B cell (primary cell): ENCODE results near the gene DKKL1. TPM values are rescaled to one million over a fixed set of nuclear protein-coding genes. Genes with fewer than 3 reads are reported as not detected.
A peak's percentile ranks its signal among the peaks of the same experiment; 100 is the strongest.

Experiments
- ATAC-seq: fragments of 200-7000 bp; cut with Tn5 transposase; one replicate; pipeline ENCODE4 v1.10.0; 2021; ENCODE audit warnings: low read depth, mild to moderate bottlenecking, moderate number of reproducible peaks, moderate library complexity
- CTCF ChIA-PET: fragments of 350-600 bp; sonication (Branson Sonifier 250); formaldehyde crosslinking; loops from one replicate; lab custom pipeline; 2021; ENCODE audit warnings: antibody characterized with exemption, inconsistent platforms; lab: Charles Lee
- POLR2A ChIA-PET: fragments of 350-600 bp; sonication (Branson Sonifier 250); formaldehyde crosslinking; loops from one replicate; lab custom pipeline; 2021; ENCODE audit warnings: antibody characterized with exemption; lab: Charles Lee
- DNase-seq: peaks from one replicate; pipeline ENCODE4 v3.0.0; 2013
- H2AFZ ChIP-seq: 2 replicates; pipeline ENCODE4 v1.6.1; 2012; ENCODE audit warnings: mild to moderate bottlenecking, low read depth, low read length; ENCODE audit not compliant: insufficient read depth, poor library complexity, severe bottlenecking
- H3K27ac ChIP-seq, 2 donors: 1 replicate in 1 of 2; 2 replicates in 1 of 2; pipeline ENCODE4 v1.5.1; 2012 to 2013; ENCODE audit warnings: low read length in 2 of 2, mild to moderate bottlenecking in 2 of 2, moderate library complexity in 1 of 2
- H3K27me3 ChIP-seq, 4 experiments: fragments of 200-600 bp in 1 of 4; sonication (generic) in 1 of 4; replicated peaks in 1 of 4; 1 replicate in 2 of 4; 2 replicates in 2 of 4; pipeline versions ENCODE4 v1.6.1 to v1.7.0; 2013 to 2016; ENCODE audit warnings: low read length in 3 of 4, mild to moderate bottlenecking in 2 of 4, mixed read lengths in 1 of 4, moderate library complexity in 1 of 4; ENCODE audit not compliant: insufficient read depth in 4 of 4, control insufficient read depth in 3 of 4; ENCODE audit errors: control extremely low read depth in 1 of 4
- H3K36me3 ChIP-seq, 2 experiments: replicated peaks in 1 of 2; 1 replicate in 1 of 2; 2 replicates in 1 of 2; pipeline versions ENCODE4 v1.6.1 to v1.7.1; 2013; ENCODE audit warnings: low read length in 1 of 2; ENCODE audit not compliant: insufficient read depth in 2 of 2, control insufficient read depth in 1 of 2; ENCODE audit errors: control extremely low read depth in 1 of 2, extremely low read depth in 1 of 2
- H3K4me1 ChIP-seq, 2 donors: fragments of 200-600 bp in 1 of 2; sonication (generic) in 1 of 2; 1 replicate in 1 of 2; 2 replicates in 1 of 2; pipeline versions ENCODE4 v1.5.1 to v1.6.1; 2013 to 2017; ENCODE audit warnings: low read length in 2 of 2; ENCODE audit not compliant: control insufficient read depth in 2 of 2, insufficient read depth in 2 of 2
- H3K4me2 ChIP-seq: replicated peaks from 2 replicates; pipeline ENCODE3; 2012; ENCODE audit warnings: mild to moderate bottlenecking, low read depth, low read length; ENCODE audit not compliant: poor library complexity, severe bottlenecking
- H3K4me3 ChIP-seq, 5 experiments: fragments of 200-600 bp in 1 of 5; sonication (generic) in 1 of 5; 1 replicate in 3 of 5; 2 replicates in 2 of 5; pipeline versions ENCODE4 v1.5.1 to v1.7.0; 2011 to 2016; ENCODE audit warnings: low read length in 4 of 5, mild to moderate bottlenecking in 4 of 5, low read depth in 2 of 5, control low read depth in 1 of 5, moderate library complexity in 1 of 5; ENCODE audit not compliant: insufficient read depth in 1 of 5; ENCODE audit errors: control extremely low read depth in 1 of 5, extremely low read depth in 1 of 5
- H3K79me2 ChIP-seq: fragments of 200-600 bp; sonication (generic); one replicate; pipeline ENCODE4 v1.6.0; 2016; ENCODE audit warnings: low read length; ENCODE audit not compliant: control insufficient read depth, insufficient read depth
- H3K9ac ChIP-seq: fragments of 200-600 bp; sonication (generic); 2 replicates; pipeline ENCODE4 v1.6.1; 2017; ENCODE audit warnings: mild to moderate bottlenecking, low read length, moderate library complexity
- H3K9me3 ChIP-seq, 3 donors: one replicate each; pipeline versions ENCODE4 v1.6.1 to v1.7.1; 2013; ENCODE audit warnings: low read length in 2 of 3; ENCODE audit not compliant: control insufficient read depth in 2 of 3, insufficient read depth in 1 of 3; ENCODE audit errors: control extremely low read depth in 1 of 3
- H4K20me1 ChIP-seq: 2 replicates; pipeline ENCODE4 v1.6.0; 2012; ENCODE audit warnings: mild to moderate bottlenecking, low read length; ENCODE audit not compliant: insufficient read depth, control insufficient read depth, poor library complexity, severe bottlenecking
- H3K27ac Mint-ChIP-seq: one replicate; pipeline ENCODE4 v1.8.0; 2021; ENCODE audit warnings: mixed read lengths
- H3K27me3 Mint-ChIP-seq: one replicate; pipeline ENCODE4 v1.8.0; 2021; ENCODE audit warnings: mixed read lengths
- H3K4me1 Mint-ChIP-seq: one replicate; pipeline ENCODE4 v1.8.0; 2021; ENCODE audit warnings: mixed read lengths
- H3K4me3 Mint-ChIP-seq: one replicate; pipeline ENCODE4 v1.8.0; 2021; ENCODE audit warnings: mixed read lengths
- H3K9me3 Mint-ChIP-seq: one replicate; pipeline ENCODE4 v1.8.0; 2022; ENCODE audit warnings: mixed read lengths; ENCODE audit not compliant: insufficient read depth
- EZH2 ChIP-seq: IDR thresholded peaks from 2 replicates; pipeline ENCODE4 v1.6.1; 2012; ENCODE audit warnings: borderline replicate concordance, low read depth, mild to moderate bottlenecking, moderate library complexity, low read length; ENCODE audit not compliant: insufficient read depth, poor library complexity, severe bottlenecking
- WGBS: methylation state at CpG from one replicate; pipeline ENCODE4 v1.1.5; 2013; ENCODE audit warnings: missing lambda C conversion rate; ENCODE audit not compliant: insufficient coverage; 5-methylcytosine and 5-hydroxymethylcytosine counted together
- intact Hi-C: fragments of 100-400 bp; cut with micrococcal nuclease; formaldehyde crosslinking; loops from one replicate; pipeline ENCODE4 v1.10.0; 2022
- polyA plus RNA-seq: library from polyadenylated mRNA; depleted of rRNA; stranded (reverse); fragments of >200 nt; gene quantifications from 2 replicates; pipeline ENCODE4 v1.2.3, GENCODE V29; 2012
- total RNA-seq, 2 donors: library from RNA; stranded (reverse); fragments of 120-200 nt in 1 of 2; gene quantifications; 1 replicate in 1 of 2; 2 replicates in 1 of 2; pipeline versions ENCODE4 v1.2.3 to v1.2.4, GENCODE V29; 2013 to 2022
- TF ChIP-seq, protein P1 (sequence below): fragments of 200-600 bp; IDR thresholded peaks from one replicate; pipeline ENCODE4 v1.8.0; 2022; ENCODE audit warnings: antibody characterized with exemption, mild to moderate bottlenecking

DKKL1 gene
- total and polyA plus RNA-seq, 2 donors (not counting 1 experiment from before 2014, with no cell fraction given), result 1.2 to 1.6 TPM

DNA sequence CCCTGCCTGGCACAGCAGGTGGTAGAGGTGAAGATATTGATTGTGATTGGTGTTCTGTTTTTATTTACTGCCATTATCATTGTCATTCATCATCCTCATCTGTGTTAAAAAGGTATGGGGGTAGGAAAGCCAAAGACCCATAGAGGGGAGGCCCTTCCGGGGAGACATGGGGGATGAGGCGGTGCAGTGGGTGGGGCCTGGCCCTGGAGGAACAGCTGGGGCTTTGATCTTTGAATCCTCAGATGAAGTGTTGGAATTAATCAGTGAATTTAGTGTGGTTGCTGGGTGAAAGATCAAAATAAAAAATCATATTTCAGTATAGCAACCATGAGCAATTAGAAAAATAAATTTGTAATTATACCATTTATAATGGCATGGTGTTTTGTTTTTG is 52.1 kb downstream of the DKKL1 start:
- ATAC-seq, result no peak
- TF ChIP-seq EZH2, result no peak
- TF ChIP-seq, protein P1, sequence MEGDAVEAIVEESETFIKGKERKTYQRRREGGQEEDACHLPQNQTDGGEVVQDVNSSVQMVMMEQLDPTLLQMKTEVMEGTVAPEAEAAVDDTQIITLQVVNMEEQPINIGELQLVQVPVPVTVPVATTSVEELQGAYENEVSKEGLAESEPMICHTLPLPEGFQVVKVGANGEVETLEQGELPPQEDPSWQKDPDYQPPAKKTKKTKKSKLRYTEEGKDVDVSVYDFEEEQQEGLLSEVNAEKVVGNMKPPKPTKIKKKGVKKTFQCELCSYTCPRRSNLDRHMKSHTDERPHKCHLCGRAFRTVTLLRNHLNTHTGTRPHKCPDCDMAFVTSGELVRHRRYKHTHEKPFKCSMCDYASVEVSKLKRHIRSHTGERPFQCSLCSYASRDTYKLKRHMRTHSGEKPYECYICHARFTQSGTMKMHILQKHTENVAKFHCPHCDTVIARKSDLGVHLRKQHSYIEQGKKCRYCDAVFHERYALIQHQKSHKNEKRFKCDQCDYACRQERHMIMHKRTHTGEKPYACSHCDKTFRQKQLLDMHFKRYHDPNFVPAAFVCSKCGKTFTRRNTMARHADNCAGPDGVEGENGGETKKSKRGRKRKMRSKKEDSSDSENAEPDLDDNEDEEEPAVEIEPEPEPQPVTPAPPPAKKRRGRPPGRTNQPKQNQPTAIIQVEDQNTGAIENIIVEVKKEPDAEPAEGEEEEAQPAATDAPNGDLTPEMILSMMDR, result no peak
- intact Hi-C loops, result no loop called here
- H3K9me3 Mint-ChIP-seq, result no peaks in the 10 kb centered on the region
- Histone ChIP-seq H3K79me2 (no peaks in the 10 kb centered on the region), H3K4me3 (no peak overlapping the region), H3K27me3 (peaks cover 0 to 45% (median 23%) of the 10 kb centered on the region in 4 experiments), H3K36me3 (no peaks in the 10 kb centered on the region), H3K27ac (no peak overlapping the region), H2AFZ (no peak overlapping the region), H3K9ac (no peak overlapping the region), H4K20me1 (no peaks in the 10 kb centered on the region), H3K4me2 (no peak overlapping the region), H3K4me1 (peaks cover 20 to 38% of the 10 kb centered on the region in 2 donors), H3K9me3 (peaks cover 0 to 11% (median 0%) of the 10 kb centered on the region in 3 donors)
- H3K27me3 Mint-ChIP-seq, result peaks cover 31% of the 10 kb centered on the region
- CTCF ChIA-PET, result interaction anchor here (1.3 to 3.2 kb wide), 2 partner anchors 24 to 115 kb away, joined by 5 to 12 read pairs; no protein-coding TSS in a partner anchor
- no peak for DNase-seq
- no peak overlapping the region for H3K27ac Mint-ChIP-seq
- peaks cover 36% of the 10 kb centered on the region for H3K4me1 Mint-ChIP-seq
- POLR2A ChIA-PET, result interaction anchor here (1.0 to 2.0 kb wide), 2 partner anchors 9 to 12 kb away, joined by 4 read pairs; partner anchors contain the start of gene GFY
- no CpG with 5 or more reads among the region's 2 CpGs for WGBS
- no peak overlapping the region for H3K4me3 Mint-ChIP-seq

- H3K4me1 ChIP-seq, result peaks cover 22 to 38% of the 10 kb centered on the region in 2 donors
- H3K36me3 ChIP-seq, result no peaks in the 10 kb centered on the region
- 80% methylated on average over 7 of the region's 7 CpGs for WGBS
- H3K9ac ChIP-seq, result no peak overlapping the region
- Mint-ChIP-seq H3K4me3 (no peak overlapping the region), H3K27me3 (peaks cover 44% of the 10 kb centered on the region), H3K4me1 (peaks cover 37% of the 10 kb centered on the region), H3K9me3 (no peaks in the 10 kb centered on the region), H3K27ac (peak overlapping the region; percentile 20)
- H3K27me3 ChIP-seq, result peaks cover 0 to 58% (median 35%) of the 10 kb centered on the region in 4 experiments
- TF ChIP-seq, protein P1, result no peak
- no peak for TF ChIP-seq EZH2
- H2AFZ ChIP-seq, result no peak overlapping the region
- H3K79me2 ChIP-seq, result no peaks in the 10 kb centered on the region
- intact Hi-C loops, result no loop called here
- no peak for ATAC-seq
- no peaks in the 10 kb centered on the region for H4K20me1 ChIP-seq
- no peak overlapping the region for H3K27ac ChIP-seq
- H3K4me3 ChIP-seq, result no peak overlapping the region
- no peak for DNase-seq
- ChIA-PET CTCF (interaction anchor here (1.0 to 3.2 kb wide), 5 partner anchors 8 to 116 kb away, joined by 3 to 12 read pairs (median 5); no protein-coding TSS in a partner anchor), POLR2A (interaction anchor here (1.0 to 2.0 kb wide), 2 partner anchors 8 to 13 kb away, joined by 4 read pairs; partner anchors contain the start of gene GFY)
- H3K4me2 ChIP-seq, result no peak overlapping the region
- peaks cover 0 to 16% (median 0%) of the 10 kb centered on the region in 3 donors for H3K9me3 ChIP-seq
Observed at GRCh38 chr19:49417088-49417487, 53.4 kb downstream of the DKKL1 start.
